Uterus (tissue), 2 donors: ENCODE results near the gene RIPK4.

Experiments used
- CTCF ChIP-seq, 4 experiments: fragments of 200-600 bp in 2 of 4; fragments of 450-650 bp in 2 of 4; sonication (generic) in 2 of 4; IDR thresholded peaks; one replicate each; pipeline ENCODE4 v1.5.1; 2016 to 2019; ENCODE audit warnings: antibody characterized with exemption in 4 of 4, mild to moderate bottlenecking in 2 of 4, moderate library complexity in 1 of 4
- POLR2A ChIP-seq, 2 donors: fragments of 450-650 bp; IDR thresholded peaks; one replicate each; pipeline ENCODE4 v1.6.1; 2016; ENCODE audit warnings: antibody characterized with exemption in 2 of 2, mild to moderate bottlenecking in 1 of 2, moderate library complexity in 1 of 2

GRCh38 chr21:41804381-41804780 is 37.5 kb upstream of the RIPK4 start:
- TF ChIP-seq CTCF (IDR thresholded peaks at IDR 0.05) (no peak), POLR2A (IDR thresholded peaks at IDR 0.05) (no peak)
